ENCODE results near the gene SDHAF1.
A peak's percentile ranks its signal among the peaks of the same experiment; 100 is the strongest.

SDHAF1 gene

GRCh38 chr19:35987571-35987896 is 7.5 kb upstream of the SDHAF1 start:
- DNase-seq: no peak

- DNase-seq: no peak
Measured at GRCh38 chr19:35988824-35989223, 6.2 kb upstream of the SDHAF1 start.

GRCh38 chr19:35990156-35990555 is 4.8 kb upstream of the SDHAF1 start:
- no peak for DNase-seq

- DNase-seq: no peak
Measured at GRCh38 chr19:35990771-35991730, 3.9 kb upstream of the SDHAF1 start.

GRCh38 chr19:35991731-35992450 is 3.1 kb upstream of the SDHAF1 start:
- peak; percentile 14 for DNase-seq

- no peak for DNase-seq
Measured at GRCh38 chr19:35992907-35993765, 1.9 kb upstream of the SDHAF1 start.

- no peak for DNase-seq
Measured at GRCh38 chr19:35993923-35994598, 927 bp upstream of the SDHAF1 start.

GRCh38 chr19:35996777-35997176 is 1.8 kb downstream of the SDHAF1 start:
- no peak for DNase-seq

- DNase-seq: no peak
Measured at GRCh38 chr19:36001605-36002004, 6.6 kb downstream of the SDHAF1 start.

- no peak for DNase-seq
Measured at GRCh38 chr19:36003284-36003683, 8.3 kb downstream of the SDHAF1 start.

GRCh38 chr19:36006955-36007354 is 12.0 kb downstream of the SDHAF1 start:
- no peak for DNase-seq

- DNase-seq: no peak
Measured at GRCh38 chr19:36008336-36008978, 13.5 kb downstream of the SDHAF1 start, which contains the start of gene SYNE4. Gene SYNE4, minus strand, starts transcription at chr19:36008813. Its CDS starts 132 bp downstream, at chr19:36008681.

GRCh38 chr19:36009220-36009619 is 14.2 kb downstream of the SDHAF1 start:
- DNase-seq: peak; percentile 50

GRCh38 chr19:36009633-36010379 is 14.8 kb downstream of the SDHAF1 start:
- DNase-seq: no peak

GRCh38 chr19:36010402-36010801 is 15.4 kb downstream of the SDHAF1 start:
- no peak for DNase-seq

GRCh38 chr19:36013280-36014011 is 18.5 kb downstream of the SDHAF1 start:
- no peak for DNase-seq

GRCh38 chr19:36014012-36014924 is 19.3 kb downstream of the SDHAF1 start, which contains the start of gene ALKBH6:
Gene ALKBH6, minus strand, starts transcription at chr19:36014213. Its CDS starts 816 bp downstream, at chr19:36013397.
- DNase-seq: peak; percentile 98

GRCh38 chr19:36019061-36019670 is 24.2 kb downstream of the SDHAF1 start:
- no peak for DNase-seq

GRCh38 chr19:36023432-36023831 is 28.4 kb downstream of the SDHAF1 start:
- no peak for DNase-seq
